Measurements from ENCODE around the gene DNAL4. TPM values are rescaled to one million over a fixed set of nuclear protein-coding genes. Genes with fewer than 3 reads are reported as not detected.

Gene DNAL4
- total RNA-seq, 1 donor from 2014 or later, result 27.1 TPM

- H3K9me3 Mint-ChIP-seq (ENCODE audit: low read depth), result no peaks in the 10 kb centered on the region
- H3K4me1 Mint-ChIP-seq (ENCODE audit: low read depth), result no peaks in the 10 kb centered on the region
- TF ChIP-seq CTCF (IDR thresholded peaks at IDR 0.05; ENCODE audit: unreplicated experiment), result no peak
- H3K27me3 Mint-ChIP-seq, result peaks cover 6% of the 10 kb centered on the region
- no peak for DNase-seq (ENCODE audit: low spot score, unreplicated experiment)
- H3K36me3 Mint-ChIP-seq (ENCODE audit: insufficient read depth), result no peaks in the 10 kb centered on the region
- no peak overlapping the region for H3K27ac Mint-ChIP-seq
- no peak overlapping the region for H3K4me3 Mint-ChIP-seq (ENCODE audit: low read depth)
Observed at GRCh38 chr22:38826801-38827200, 32.9 kb upstream of the DNAL4 start.

GRCh38 chr22:38826386-38826785 lies 32.4 kb upstream of the DNAL4 start:
- no peak for DNase-seq (ENCODE audit: low spot score, unreplicated experiment)
- Mint-ChIP-seq H3K4me1 (ENCODE audit: low read depth) (no peaks in the 10 kb centered on the region), H3K27me3 (peaks cover 2% of the 10 kb centered on the region), H3K4me3 (ENCODE audit: low read depth) (no peak overlapping the region), H3K9me3 (ENCODE audit: low read depth) (no peaks in the 10 kb centered on the region), H3K36me3 (ENCODE audit: insufficient read depth) (no peaks in the 10 kb centered on the region), H3K27ac (no peak overlapping the region)
- no peak for TF ChIP-seq CTCF (IDR thresholded peaks at IDR 0.05; ENCODE audit: unreplicated experiment)

- peaks cover 13% of the 10 kb centered on the region for H3K27me3 Mint-ChIP-seq
- peak; percentile 62 for TF ChIP-seq CTCF (IDR thresholded peaks at IDR 0.05; ENCODE audit: unreplicated experiment)
- no peaks in the 10 kb centered on the region for H3K4me1 Mint-ChIP-seq (ENCODE audit: low read depth)
- H3K9me3 Mint-ChIP-seq (ENCODE audit: low read depth), result no peaks in the 10 kb centered on the region
- no peak overlapping the region for H3K27ac Mint-ChIP-seq
- no peaks in the 10 kb centered on the region for H3K36me3 Mint-ChIP-seq (ENCODE audit: insufficient read depth)
- H3K4me3 Mint-ChIP-seq (ENCODE audit: low read depth), result no peak overlapping the region
- DNase-seq (ENCODE audit: low spot score, unreplicated experiment), result peak; percentile 77
Observed at GRCh38 chr22:38824585-38824984, 30.6 kb upstream of the DNAL4 start.

- H3K4me3 Mint-ChIP-seq (ENCODE audit: low read depth), result no peak overlapping the region
- no peaks in the 10 kb centered on the region for H3K9me3 Mint-ChIP-seq (ENCODE audit: low read depth)
- H3K27me3 Mint-ChIP-seq, result peaks cover 21% of the 10 kb centered on the region
- no peak overlapping the region for H3K27ac Mint-ChIP-seq
- no peaks in the 10 kb centered on the region for H3K4me1 Mint-ChIP-seq (ENCODE audit: low read depth)
- DNase-seq (ENCODE audit: low spot score, unreplicated experiment), result no peak
- TF ChIP-seq CTCF (IDR thresholded peaks at IDR 0.05; ENCODE audit: unreplicated experiment), result no peak
- H3K36me3 Mint-ChIP-seq (ENCODE audit: insufficient read depth), result no peaks in the 10 kb centered on the region
Observed at GRCh38 chr22:38823637-38824036, 29.7 kb upstream of the DNAL4 start.

GRCh38 chr22:38823076-38823475 lies 29.1 kb upstream of the DNAL4 start:
- no peaks in the 10 kb centered on the region for H3K4me1 Mint-ChIP-seq (ENCODE audit: low read depth)
- H3K9me3 Mint-ChIP-seq (ENCODE audit: low read depth), result no peaks in the 10 kb centered on the region
- peaks cover 25% of the 10 kb centered on the region for H3K27me3 Mint-ChIP-seq
- no peak overlapping the region for H3K27ac Mint-ChIP-seq
- H3K36me3 Mint-ChIP-seq (ENCODE audit: insufficient read depth), result no peaks in the 10 kb centered on the region
- no peak overlapping the region for H3K4me3 Mint-ChIP-seq (ENCODE audit: low read depth)
- TF ChIP-seq CTCF (IDR thresholded peaks at IDR 0.05; ENCODE audit: unreplicated experiment), result no peak
- no peak for DNase-seq (ENCODE audit: low spot score, unreplicated experiment)
